Measurements from ENCODE around the gene DDX52. TPM values are rescaled to one million over a fixed set of nuclear protein-coding genes. Genes with fewer than 3 reads are reported as not detected.

Gene DDX52
- total and polyA plus RNA-seq, 2 experiments from 2014 or later, result 23.5 to 26.7 TPM

DNA sequence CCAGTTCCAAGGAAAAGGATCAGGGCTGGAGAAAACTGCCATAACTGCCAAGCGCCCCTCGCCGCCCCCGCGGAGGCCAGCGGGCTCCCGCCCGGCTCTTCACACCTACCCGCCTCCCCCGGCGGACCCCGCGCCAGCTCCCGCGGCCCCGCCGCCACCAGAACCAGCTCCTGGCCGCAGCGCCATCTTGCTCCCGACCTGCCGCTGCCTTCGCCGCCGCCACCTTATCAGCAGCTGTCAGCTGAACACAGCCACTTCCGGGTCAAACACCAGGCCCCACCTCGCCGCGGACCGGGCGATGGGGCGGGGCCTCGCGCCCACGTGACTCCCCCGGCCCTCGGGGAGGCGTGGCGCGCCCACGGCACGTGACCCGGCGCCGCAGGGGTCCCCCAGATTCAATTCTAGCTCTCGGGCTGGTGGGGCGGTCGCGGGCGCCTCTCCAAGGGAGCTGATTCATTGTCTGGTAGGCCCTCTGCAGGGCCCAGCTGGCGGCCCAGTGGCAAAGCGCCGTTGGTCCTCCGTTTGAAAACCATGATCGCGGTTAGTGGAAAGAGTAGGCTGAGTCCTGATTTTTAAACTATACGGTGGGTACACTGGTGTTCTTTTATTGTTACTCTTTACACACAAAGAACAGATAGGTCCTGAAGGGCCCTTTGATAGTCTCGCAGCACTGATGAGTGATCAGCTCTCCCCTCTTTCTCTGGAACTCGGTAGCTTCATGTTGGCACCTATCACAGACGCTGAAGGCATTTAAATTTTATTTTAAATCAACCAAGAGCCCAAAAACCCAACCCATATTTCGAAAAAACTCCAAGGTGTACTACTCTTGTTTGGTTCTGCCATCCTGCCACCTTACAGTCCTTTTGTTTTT, 33.8 kb downstream of the DDX52 start, which contains the start of gene SYNRG:
TSS of gene SYNRG (minus strand) at position 249 of the 871 bp plus-strand sequence. CDS start at position 186, 63 bp downstream.
- peak; percentile 98 for DNase-seq
- peak within 1 kb of the TSS; percentile 80 for H3K4me3 ChIP-seq
- H3K27ac ChIP-seq, result peak within 1 kb of the TSS; percentile 78
- 0 out of 2 replicates have a peak, but pooled peaks cover 12% of the 10 kb centered on the region for H3K36me3 ChIP-seq (ENCODE audit: low read depth)
- peak within 1 kb of the TSS; percentile 77 for H2AFZ ChIP-seq
- no peaks in the 10 kb centered on the region for H3K9me2 ChIP-seq (ENCODE audit: insufficient read depth)
- in situ Hi-C loops (cut with MboI), result no loop called here
- no peaks in the 10 kb centered on the region for H3K27me3 ChIP-seq (replicated peaks; ENCODE audit: insufficient read depth)
- H3K4me1 ChIP-seq (ENCODE audit: insufficient read depth), result peaks cover 39% of the 10 kb centered on the region
- peak within 1 kb of the TSS; percentile 92 for H3K4me2 ChIP-seq (ENCODE audit: unreplicated experiment)
- peak within 1 kb of the TSS; percentile 88 for H3K9ac ChIP-seq
- H3K79me2 ChIP-seq (ENCODE audit: insufficient read depth), result peaks cover 43% of the 10 kb centered on the region
- 1 to 2% methylated on average over 37 to 60 of the region's 60 CpGs for WGBS, 2 experiments (ENCODE audit: low coverage in 1 of 2, low lambda C conversion rate in 2 of 2, missing lambda C conversion rate in 2 of 2)
- TF ChIP-seq EZH2 (IDR thresholded peaks at IDR 0.05; ENCODE audit: insufficient read depth, poor library complexity, severe bottlenecking) (no peak), EZH2phosphoT487 (IDR thresholded peaks at IDR 0.05; ENCODE audit: insufficient read depth, low read depth) (no peak)
- peaks cover 49% of the 10 kb centered on the region for H3F3A ChIP-seq (ENCODE audit: insufficient read depth)
- H4K20me1 ChIP-seq (ENCODE audit: insufficient read depth), result 0 out of 2 replicates have a peak, but pooled peaks cover 5% of the 10 kb centered on the region
- H3K9me3 ChIP-seq (ENCODE audit: low read depth), result no peaks in the 10 kb centered on the region

DNA sequence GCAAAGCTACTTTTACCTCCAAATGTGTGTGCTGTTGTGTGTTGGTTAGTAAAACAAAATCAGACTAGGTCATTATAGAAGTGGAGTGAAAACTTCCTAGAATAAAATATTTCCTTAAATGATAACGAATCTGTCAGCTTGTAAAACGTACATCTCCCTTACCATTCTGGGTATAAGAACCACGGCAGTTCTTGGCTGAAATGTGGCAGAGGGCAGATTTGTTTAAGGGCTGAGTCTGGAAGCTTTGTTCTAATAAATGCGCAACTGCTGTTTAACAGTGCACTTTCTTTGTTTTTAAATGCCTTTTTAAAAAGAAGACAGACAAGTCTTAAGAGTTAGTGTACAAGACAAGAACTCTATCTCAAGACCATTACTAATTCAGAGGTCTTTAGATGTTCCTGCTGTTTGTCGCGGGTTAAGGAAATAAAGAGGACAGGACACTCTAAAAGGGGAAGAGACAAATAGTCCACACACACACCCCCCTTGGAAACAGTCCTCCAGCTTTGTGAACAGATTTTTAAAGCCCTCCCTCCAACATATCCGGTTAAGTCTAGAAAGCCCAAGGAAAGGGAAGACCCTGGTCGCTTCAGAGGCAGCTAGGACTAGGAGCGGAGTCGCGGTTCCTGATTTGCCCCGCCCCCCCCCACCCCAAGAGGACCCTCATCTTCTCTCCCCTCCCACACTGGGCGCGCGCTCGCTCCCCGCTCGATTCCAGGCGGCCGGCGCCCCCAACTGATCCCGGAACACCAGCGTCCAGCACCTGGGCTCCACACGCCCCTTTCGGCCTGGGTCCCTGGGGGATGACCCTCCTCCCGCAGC, 34.7 kb downstream of the DDX52 start:
- Histone ChIP-seq H3K27ac (peak overlapping the region; percentile 64), H3K36me3 (ENCODE audit: low read depth) (0 out of 2 replicates have a peak, but pooled peaks cover 12% of the 10 kb centered on the region), H3K4me3 (peak overlapping the region; percentile 80), H3K27me3 (replicated peaks; ENCODE audit: insufficient read depth) (no peaks in the 10 kb centered on the region), H3K4me1 (ENCODE audit: insufficient read depth) (peaks cover 35% of the 10 kb centered on the region), H3K79me2 (ENCODE audit: insufficient read depth) (peaks cover 52% of the 10 kb centered on the region), H3F3A (ENCODE audit: insufficient read depth) (peaks cover 51% of the 10 kb centered on the region), H3K4me2 (ENCODE audit: unreplicated experiment) (peak overlapping the region; percentile 92), H4K20me1 (ENCODE audit: insufficient read depth) (0 out of 2 replicates have a peak, but pooled peaks cover 5% of the 10 kb centered on the region), H3K9me2 (ENCODE audit: insufficient read depth) (no peaks in the 10 kb centered on the region), H3K9ac (peak overlapping the region; percentile 88), H2AFZ (peak overlapping the region; percentile 77), H3K9me3 (ENCODE audit: low read depth) (no peaks in the 10 kb centered on the region)
- no peak for TF ChIP-seq EZH2 (IDR thresholded peaks at IDR 0.05; ENCODE audit: insufficient read depth, poor library complexity, severe bottlenecking)
- TF ChIP-seq EZH2phosphoT487 (IDR thresholded peaks at IDR 0.05; ENCODE audit: insufficient read depth, low read depth), result no peak
- WGBS, 2 experiments (ENCODE audit: low coverage in 1 of 2, low lambda C conversion rate in 2 of 2, missing lambda C conversion rate in 2 of 2), result 1% methylated on average over 21 to 26 of the region's 26 CpGs
- peak; percentile 60 for DNase-seq
- in situ Hi-C loops (cut with MboI), result no loop called here

DNA sequence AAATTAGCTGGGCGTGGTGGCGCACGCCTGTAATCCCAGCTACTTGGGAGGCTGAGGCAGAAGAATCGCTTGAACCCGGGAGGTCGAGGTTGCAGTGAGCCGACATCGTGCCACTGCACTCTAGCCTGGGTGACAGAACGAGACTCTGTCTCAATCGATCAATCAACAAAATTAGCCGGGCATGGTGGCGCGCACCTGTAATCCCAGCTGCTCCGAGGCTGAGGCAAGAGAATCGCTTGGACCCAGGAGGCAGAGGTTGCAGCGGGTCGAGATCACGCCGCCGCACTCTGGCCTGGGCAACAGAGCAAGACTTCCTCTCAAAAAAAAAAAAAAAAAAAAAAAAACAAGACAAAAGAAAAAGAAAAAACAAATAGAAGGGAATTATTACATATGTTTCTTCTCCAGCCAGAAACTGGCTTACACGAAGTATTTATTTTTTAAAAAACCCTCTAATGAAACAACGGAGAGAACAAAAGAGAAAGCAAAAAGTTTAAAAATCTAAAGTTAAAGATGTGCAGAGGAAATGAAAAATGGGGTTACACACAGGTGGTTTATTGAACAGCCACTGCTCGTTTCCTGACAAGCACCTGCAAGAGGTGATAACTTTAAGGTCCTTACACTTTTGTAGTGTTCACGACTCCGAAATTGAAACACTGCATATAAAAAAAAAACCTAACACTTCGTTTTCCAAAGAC, 35.5 kb downstream of the DDX52 start:
- Histone ChIP-seq H3K9ac (peak overlapping the region; percentile 88), H3K36me3 (ENCODE audit: low read depth) (0 out of 2 replicates have a peak, but pooled peaks cover 6% of the 10 kb centered on the region), H3K4me2 (ENCODE audit: unreplicated experiment) (peak overlapping the region; percentile 92), H3K4me1 (ENCODE audit: insufficient read depth) (peaks cover 35% of the 10 kb centered on the region), H3F3A (ENCODE audit: insufficient read depth) (peaks cover 51% of the 10 kb centered on the region), H3K27ac (no peak overlapping the region), H3K27me3 (replicated peaks; ENCODE audit: insufficient read depth) (no peaks in the 10 kb centered on the region), H3K9me2 (ENCODE audit: insufficient read depth) (no peaks in the 10 kb centered on the region), H3K79me2 (ENCODE audit: insufficient read depth) (peaks cover 59% of the 10 kb centered on the region), H2AFZ (peak overlapping the region; percentile 77), H4K20me1 (ENCODE audit: insufficient read depth) (0 out of 2 replicates have a peak, but pooled peaks cover 5% of the 10 kb centered on the region), H3K4me3 (peak overlapping the region; percentile 80), H3K9me3 (ENCODE audit: low read depth) (no peaks in the 10 kb centered on the region)
- 75 to 81% methylated on average over 19 to 26 of the region's 26 CpGs for WGBS, 2 experiments (ENCODE audit: low coverage in 1 of 2, low lambda C conversion rate in 2 of 2, missing lambda C conversion rate in 2 of 2)
- no peak for TF ChIP-seq EZH2phosphoT487 (IDR thresholded peaks at IDR 0.05; ENCODE audit: insufficient read depth, low read depth)
- no peak for DNase-seq
- in situ Hi-C loops (cut with MboI), result no loop called here

Measured in GM23248 (cell line).